ENCODE data around the gene FLAD1. TPM values are rescaled to one million over a fixed set of nuclear protein-coding genes. Genes with fewer than 3 reads are reported as not detected.

FLAD1 gene
- total RNA-seq, 1 donor from 2014 or later = 28.7 TPM

GRCh38 chr1:154999571-155000410, 16.6 kb downstream of the FLAD1 start:
- Mint-ChIP-seq H3K4me3 (ENCODE audit: unreplicated experiment) (peak overlapping the region; percentile 92), H3K27me3 (ENCODE audit: low read depth) (no peaks in the 10 kb centered on the region), H3K9me3 (ENCODE audit: low read depth) (no peaks in the 10 kb centered on the region), H3K36me3 (ENCODE audit: low read depth) (no peaks in the 10 kb centered on the region), H3K27ac (ENCODE audit: unreplicated experiment) (peak overlapping the region; percentile 94), H3K4me1 (ENCODE audit: low read depth) (peaks cover 26% of the 10 kb centered on the region)
- TF ChIP-seq CTCF (IDR thresholded peaks at IDR 0.05) = no peak
- DNase-seq (ENCODE audit: low spot score) = peak; percentile 59

GRCh38 chr1:155000411-155000725, 17.2 kb downstream of the FLAD1 start:
- TF ChIP-seq CTCF (IDR thresholded peaks at IDR 0.05) = no peak
- peak; percentile 75 for DNase-seq (ENCODE audit: low spot score)
- H3K27ac Mint-ChIP-seq (ENCODE audit: unreplicated experiment) = peak overlapping the region; percentile 94
- H3K36me3 Mint-ChIP-seq (ENCODE audit: low read depth) = no peaks in the 10 kb centered on the region
- no peaks in the 10 kb centered on the region for H3K27me3 Mint-ChIP-seq (ENCODE audit: low read depth)
- H3K4me3 Mint-ChIP-seq (ENCODE audit: unreplicated experiment) = peak overlapping the region; percentile 92
- H3K9me3 Mint-ChIP-seq (ENCODE audit: low read depth) = no peaks in the 10 kb centered on the region
- H3K4me1 Mint-ChIP-seq (ENCODE audit: low read depth) = peaks cover 29% of the 10 kb centered on the region

- DNase-seq (ENCODE audit: low spot score) = peak; percentile 91
- Mint-ChIP-seq H3K27ac (ENCODE audit: unreplicated experiment) (peak overlapping the region; percentile 93), H3K4me1 (ENCODE audit: low read depth) (peaks cover 30% of the 10 kb centered on the region), H3K27me3 (ENCODE audit: low read depth) (no peaks in the 10 kb centered on the region), H3K4me3 (ENCODE audit: unreplicated experiment) (peak overlapping the region; percentile 92), H3K36me3 (ENCODE audit: low read depth) (no peaks in the 10 kb centered on the region), H3K9me3 (ENCODE audit: low read depth) (no peaks in the 10 kb centered on the region)
- TF ChIP-seq CTCF (IDR thresholded peaks at IDR 0.05) = no peak
Observed at GRCh38 chr1:155000726-155001424, 17.7 kb downstream of the FLAD1 start.

- Mint-ChIP-seq H3K36me3 (ENCODE audit: low read depth) (no peaks in the 10 kb centered on the region), H3K4me3 (ENCODE audit: unreplicated experiment) (peak overlapping the region; percentile 92), H3K27me3 (ENCODE audit: low read depth) (no peaks in the 10 kb centered on the region), H3K9me3 (ENCODE audit: low read depth) (no peaks in the 10 kb centered on the region), H3K27ac (ENCODE audit: unreplicated experiment) (peak overlapping the region; percentile 93), H3K4me1 (ENCODE audit: low read depth) (peaks cover 32% of the 10 kb centered on the region)
- no peak for TF ChIP-seq CTCF (IDR thresholded peaks at IDR 0.05)
- DNase-seq (ENCODE audit: low spot score) = no peak
Observed at GRCh38 chr1:155001425-155001674, 18.2 kb downstream of the FLAD1 start.

GRCh38 chr1:155001675-155002463, 18.7 kb downstream of the FLAD1 start:
- no peaks in the 10 kb centered on the region for H3K9me3 Mint-ChIP-seq (ENCODE audit: low read depth)
- peak overlapping the region; percentile 97 for H3K27ac Mint-ChIP-seq (ENCODE audit: unreplicated experiment)
- peak; percentile 100 for DNase-seq (ENCODE audit: low spot score)
- H3K36me3 Mint-ChIP-seq (ENCODE audit: low read depth) = no peaks in the 10 kb centered on the region
- TF ChIP-seq CTCF (IDR thresholded peaks at IDR 0.05) = peak; percentile 77
- H3K4me1 Mint-ChIP-seq (ENCODE audit: low read depth) = peaks cover 37% of the 10 kb centered on the region
- H3K27me3 Mint-ChIP-seq (ENCODE audit: low read depth) = no peaks in the 10 kb centered on the region
- H3K4me3 Mint-ChIP-seq (ENCODE audit: unreplicated experiment) = peak overlapping the region; percentile 92
